ENCODE measurements around the gene KRTAP9-1. TPM values are rescaled to one million over a fixed set of nuclear protein-coding genes. Genes with fewer than 3 reads are reported as not detected.

The KRTAP9-1 gene
- total RNA-seq, 2 experiments from 2014 or later: not detected

DNA sequence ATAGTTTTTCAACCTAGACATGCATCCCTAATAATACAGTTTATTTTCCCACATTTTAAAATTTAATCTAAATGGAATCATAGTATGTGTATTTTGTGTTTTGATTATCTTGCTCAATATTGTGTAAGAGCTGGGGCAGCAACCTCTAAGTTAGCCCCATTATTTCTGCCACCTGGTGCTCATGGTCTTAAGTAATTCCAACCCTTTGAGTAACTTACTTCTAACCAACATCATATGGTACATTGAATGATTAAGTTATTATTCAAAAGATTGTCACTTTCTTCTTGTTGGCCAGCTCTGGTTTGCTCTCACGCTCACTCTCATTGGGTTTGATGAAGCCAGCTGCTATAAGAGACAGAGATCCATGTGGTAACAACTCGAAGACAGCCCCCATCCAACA, 17.8 kb upstream of the KRTAP9-1 start:
- Histone ChIP-seq H3K4me1 (ENCODE audit: insufficient read depth, low read length, poor library complexity, severe bottlenecking) (peaks cover 3% of the 10 kb centered on the region), H3K9me2 (ENCODE audit: insufficient read depth, low read length) (no peaks in the 10 kb centered on the region), H3K4me2 (ENCODE audit: low read length) (no peak overlapping the region), H2AFZ (ENCODE audit: low read length) (no peak overlapping the region), H3K79me2 (ENCODE audit: insufficient read depth, low read depth, low read length) (no peaks in the 10 kb centered on the region), H3K9me3 (ENCODE audit: low read length) (no peaks in the 10 kb centered on the region), H4K20me1 (ENCODE audit: insufficient read depth, low read length) (no peaks in the 10 kb centered on the region), H3K36me3 (ENCODE audit: insufficient read depth, low read length) (no peaks in the 10 kb centered on the region), H3K4me3 (ENCODE audit: low read depth, low read length, poor library complexity, severe bottlenecking) (no peak overlapping the region), H3K27ac (ENCODE audit: low read depth, low read length, poor library complexity, severe bottlenecking) (no peak overlapping the region)
- ChIA-PET CTCF (ENCODE audit: unreplicated experiment) (no interaction called here), POLR2A (no interaction called here)
- intact Hi-C loops (cut with micrococcal nuclease; ENCODE audit: unreplicated experiment): no loop called here
- BruUV-seq (replicated peaks): no TSS peak
- TF ChIP-seq EZH2phosphoT487 (IDR thresholded peaks at IDR 0.05; ENCODE audit: borderline replicate concordance, low read depth, low read length): no peak
- TF ChIP-seq, protein P1, sequence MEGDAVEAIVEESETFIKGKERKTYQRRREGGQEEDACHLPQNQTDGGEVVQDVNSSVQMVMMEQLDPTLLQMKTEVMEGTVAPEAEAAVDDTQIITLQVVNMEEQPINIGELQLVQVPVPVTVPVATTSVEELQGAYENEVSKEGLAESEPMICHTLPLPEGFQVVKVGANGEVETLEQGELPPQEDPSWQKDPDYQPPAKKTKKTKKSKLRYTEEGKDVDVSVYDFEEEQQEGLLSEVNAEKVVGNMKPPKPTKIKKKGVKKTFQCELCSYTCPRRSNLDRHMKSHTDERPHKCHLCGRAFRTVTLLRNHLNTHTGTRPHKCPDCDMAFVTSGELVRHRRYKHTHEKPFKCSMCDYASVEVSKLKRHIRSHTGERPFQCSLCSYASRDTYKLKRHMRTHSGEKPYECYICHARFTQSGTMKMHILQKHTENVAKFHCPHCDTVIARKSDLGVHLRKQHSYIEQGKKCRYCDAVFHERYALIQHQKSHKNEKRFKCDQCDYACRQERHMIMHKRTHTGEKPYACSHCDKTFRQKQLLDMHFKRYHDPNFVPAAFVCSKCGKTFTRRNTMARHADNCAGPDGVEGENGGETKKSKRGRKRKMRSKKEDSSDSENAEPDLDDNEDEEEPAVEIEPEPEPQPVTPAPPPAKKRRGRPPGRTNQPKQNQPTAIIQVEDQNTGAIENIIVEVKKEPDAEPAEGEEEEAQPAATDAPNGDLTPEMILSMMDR (conservative IDR thresholded peaks at IDR 0.05; ENCODE audit: low read length): no peak
- DNase-seq (ENCODE audit: low spot score): no peak

DNA sequence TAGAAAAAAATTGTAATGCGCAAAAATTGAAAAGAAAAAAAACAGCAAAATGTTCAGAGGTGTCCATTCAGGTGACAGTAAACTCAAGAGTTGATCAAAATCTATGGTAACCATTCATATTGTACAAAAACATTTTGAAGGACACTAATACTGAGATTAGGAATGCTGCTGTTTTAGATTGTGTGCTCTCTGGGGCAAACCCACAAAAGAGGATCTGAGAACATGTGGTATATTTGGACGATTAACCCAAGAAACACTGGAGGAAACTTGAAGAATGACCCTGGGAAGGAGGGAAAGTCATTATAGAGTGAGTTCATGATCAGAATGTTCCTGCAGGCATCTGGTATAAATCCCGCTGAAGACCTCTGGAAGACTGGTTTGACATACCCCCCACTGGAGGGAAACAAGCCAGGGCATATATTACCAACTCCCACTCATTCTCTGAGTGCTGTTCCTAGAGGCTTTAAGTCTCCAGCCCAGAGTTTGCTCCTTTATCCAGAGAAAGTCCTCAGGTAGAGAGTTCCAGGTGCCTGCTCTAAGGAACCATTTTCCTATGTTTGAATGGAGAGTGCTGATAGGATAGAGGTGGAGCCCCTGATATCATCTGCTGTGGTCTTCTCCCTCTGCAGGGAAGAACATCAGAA, 12.8 kb upstream of the KRTAP9-1 start:
- POLR2A ChIA-PET: no interaction called here
- H3K4me1 ChIP-seq (ENCODE audit: insufficient read depth, low read length, poor library complexity, severe bottlenecking): peaks cover 5% of the 10 kb centered on the region
- H4K20me1 ChIP-seq (ENCODE audit: insufficient read depth, low read length): no peaks in the 10 kb centered on the region
- no peaks in the 10 kb centered on the region for H3K36me3 ChIP-seq (ENCODE audit: insufficient read depth, low read length)
- H3K79me2 ChIP-seq (ENCODE audit: insufficient read depth, low read depth, low read length): no peaks in the 10 kb centered on the region
- H3K4me2 ChIP-seq (ENCODE audit: low read length): no peak overlapping the region
- BruUV-seq (replicated peaks): no TSS peak
- no peaks in the 10 kb centered on the region for H3K9me2 ChIP-seq (ENCODE audit: insufficient read depth, low read length)
- peak; percentile 4 for DNase-seq (ENCODE audit: low spot score)
- no peak overlapping the region for H2AFZ ChIP-seq (ENCODE audit: low read length)
- H3K27ac ChIP-seq (ENCODE audit: low read depth, low read length, poor library complexity, severe bottlenecking): no peak overlapping the region
- H3K9me3 ChIP-seq (ENCODE audit: low read length): no peaks in the 10 kb centered on the region
- CTCF ChIA-PET (ENCODE audit: unreplicated experiment): no interaction called here
- intact Hi-C loops (cut with micrococcal nuclease; ENCODE audit: unreplicated experiment): no loop called here
- H3K4me3 ChIP-seq (ENCODE audit: low read depth, low read length, poor library complexity, severe bottlenecking): no peak overlapping the region
- TF ChIP-seq, protein P1 (conservative IDR thresholded peaks at IDR 0.05; ENCODE audit: low read length): no peak
- TF ChIP-seq EZH2phosphoT487 (IDR thresholded peaks at IDR 0.05; ENCODE audit: borderline replicate concordance, low read depth, low read length): no peak

DNA sequence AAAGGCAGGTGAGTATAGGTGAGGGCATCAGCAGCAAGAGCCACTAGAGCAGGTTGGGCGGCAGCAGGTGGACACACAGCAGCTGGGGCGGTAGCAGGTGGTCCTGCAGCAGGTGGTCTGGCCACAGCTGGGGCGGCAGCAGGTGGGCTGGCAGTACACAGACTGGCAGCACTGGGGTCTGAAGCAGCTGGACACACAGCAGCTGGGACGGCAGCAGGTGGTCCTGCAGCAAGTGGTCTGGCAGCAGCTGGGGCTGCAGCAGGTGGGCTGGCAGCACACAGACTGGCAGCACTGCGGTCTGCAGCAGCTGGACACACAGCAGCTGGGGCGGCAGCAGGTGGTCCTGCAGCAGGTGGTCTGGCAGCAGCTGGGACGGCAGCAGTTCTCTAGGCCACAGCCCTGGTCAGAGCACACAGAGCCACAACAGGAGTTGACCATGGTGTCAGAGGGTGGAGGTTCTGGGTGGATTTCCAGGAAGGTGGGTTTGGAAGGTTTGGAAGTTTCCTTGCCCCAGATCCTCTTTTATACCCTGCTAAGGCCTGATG, 11.9 kb upstream of the KRTAP9-1 start, which contains the start of gene KRTAP4-2:
TSS of gene KRTAP4-2 (minus strand) at position 495 of the 545 bp plus-strand sequence. CDS start at position 438, 57 bp downstream.
- no peak within 1 kb of the TSS for H3K4me3 ChIP-seq (ENCODE audit: low read depth, low read length, poor library complexity, severe bottlenecking)
- H3K27ac ChIP-seq (ENCODE audit: low read depth, low read length, poor library complexity, severe bottlenecking): no peak within 1 kb of the TSS
- no peaks in the 10 kb centered on the region for H3K9me2 ChIP-seq (ENCODE audit: insufficient read depth, low read length)
- H2AFZ ChIP-seq (ENCODE audit: low read length): no peak within 1 kb of the TSS
- CTCF ChIA-PET (ENCODE audit: unreplicated experiment): interaction anchor here (0.5 kb wide), 1 partner anchor 116 kb away, joined by 3 read pairs; no protein-coding TSS in a partner anchor
- no peaks in the 10 kb centered on the region for H3K9me3 ChIP-seq (ENCODE audit: low read length)
- intact Hi-C loops (cut with micrococcal nuclease; ENCODE audit: unreplicated experiment): no loop called here
- no peaks in the 10 kb centered on the region for H3K36me3 ChIP-seq (ENCODE audit: insufficient read depth, low read length)
- peaks cover 5% of the 10 kb centered on the region for H3K4me1 ChIP-seq (ENCODE audit: insufficient read depth, low read length, poor library complexity, severe bottlenecking)
- POLR2A ChIA-PET: no interaction called here
- no peaks in the 10 kb centered on the region for H4K20me1 ChIP-seq (ENCODE audit: insufficient read depth, low read length)
- no peak for DNase-seq (ENCODE audit: low spot score)
- H3K4me2 ChIP-seq (ENCODE audit: low read length): no peak within 1 kb of the TSS
- TF ChIP-seq EZH2phosphoT487 (IDR thresholded peaks at IDR 0.05; ENCODE audit: borderline replicate concordance, low read depth, low read length): no peak
- TF ChIP-seq, protein P1 (conservative IDR thresholded peaks at IDR 0.05; ENCODE audit: low read length): no peak
- no TSS peak for BruUV-seq (replicated peaks)
- no peaks in the 10 kb centered on the region for H3K79me2 ChIP-seq (ENCODE audit: insufficient read depth, low read depth, low read length)
